Esophagus muscularis mucosa (tissue), 3 donors: ENCODE measurements around the gene MSRB1.

Experiments used
- POLR2AphosphoS5 ChIP-seq, 2 donors: sonication (generic); formaldehyde crosslinking; IDR thresholded peaks; one replicate each; pipeline ENCODE4 v1.6.1; 2017; ENCODE audit warnings: antibody characterized with exemption in 2 of 2
- TF ChIP-seq, protein P1 (sequence below), 3 experiments: fragments of 200-600 bp in 2 of 3; fragments of 450-650 bp in 1 of 3; sonication (generic) in 2 of 3; IDR thresholded peaks; one replicate each; pipeline ENCODE4 v1.5.1; 2017 to 2019; ENCODE audit warnings: antibody characterized with exemption in 3 of 3, mild to moderate bottlenecking in 2 of 3, moderate library complexity in 1 of 3

GRCh38 chr16:1966460-1966859 is 23.5 kb upstream of the MSRB1 start, which contains the start of gene RNF151:
- TF ChIP-seq, protein P1, sequence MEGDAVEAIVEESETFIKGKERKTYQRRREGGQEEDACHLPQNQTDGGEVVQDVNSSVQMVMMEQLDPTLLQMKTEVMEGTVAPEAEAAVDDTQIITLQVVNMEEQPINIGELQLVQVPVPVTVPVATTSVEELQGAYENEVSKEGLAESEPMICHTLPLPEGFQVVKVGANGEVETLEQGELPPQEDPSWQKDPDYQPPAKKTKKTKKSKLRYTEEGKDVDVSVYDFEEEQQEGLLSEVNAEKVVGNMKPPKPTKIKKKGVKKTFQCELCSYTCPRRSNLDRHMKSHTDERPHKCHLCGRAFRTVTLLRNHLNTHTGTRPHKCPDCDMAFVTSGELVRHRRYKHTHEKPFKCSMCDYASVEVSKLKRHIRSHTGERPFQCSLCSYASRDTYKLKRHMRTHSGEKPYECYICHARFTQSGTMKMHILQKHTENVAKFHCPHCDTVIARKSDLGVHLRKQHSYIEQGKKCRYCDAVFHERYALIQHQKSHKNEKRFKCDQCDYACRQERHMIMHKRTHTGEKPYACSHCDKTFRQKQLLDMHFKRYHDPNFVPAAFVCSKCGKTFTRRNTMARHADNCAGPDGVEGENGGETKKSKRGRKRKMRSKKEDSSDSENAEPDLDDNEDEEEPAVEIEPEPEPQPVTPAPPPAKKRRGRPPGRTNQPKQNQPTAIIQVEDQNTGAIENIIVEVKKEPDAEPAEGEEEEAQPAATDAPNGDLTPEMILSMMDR (IDR thresholded peaks at IDR 0.05) = no peak
- TF ChIP-seq POLR2AphosphoS5 (IDR thresholded peaks at IDR 0.05) = no peak
